H1 (cell line): Measurements from ENCODE around the gene TRAPPC2L.

ENCODE experiments used
- BRCA1 ChIP-seq: IDR thresholded peaks from 2 replicates; pipeline ENCODE4 v1.6.1; 2012; ENCODE audit warnings: low read depth, low read length, improper control_type of control experiment
- CREB1 ChIP-seq: IDR thresholded peaks from 2 replicates; pipeline ENCODE4 v1.6.1; 2012; ENCODE audit warnings: inconsistent platforms
- NRF1 ChIP-seq: IDR thresholded peaks from 2 replicates; pipeline ENCODE4 v1.6.1; 2011; ENCODE audit warnings: mild to moderate bottlenecking, low read depth, low read length, improper control_type of control experiment
- RXRA ChIP-seq: IDR thresholded peaks from 2 replicates; pipeline ENCODE4 v1.6.1; 2011; ENCODE audit warnings: low read depth, mild to moderate bottlenecking, low read length, moderate library complexity; ENCODE audit not compliant: insufficient read depth
- TF ChIP-seq, protein P1 (sequence below): IDR thresholded peaks from 2 replicates; pipeline ENCODE4 v1.6.1; 2012; ENCODE audit warnings: inconsistent platforms
- TF ChIP-seq, protein P2 (sequence below), 3 experiments: IDR thresholded peaks; 1 replicate in 2 of 3; 2 replicates in 1 of 3; pipeline versions ENCODE4 v1.5.1 to v1.6.1; 2011; ENCODE audit warnings: low read length in 3 of 3, mild to moderate bottlenecking in 3 of 3, inconsistent platforms in 2 of 3, low read depth in 1 of 3, moderate library complexity in 1 of 3; ENCODE audit not compliant: insufficient read depth in 1 of 3; ENCODE audit errors: control extremely low read depth in 1 of 3

DNA sequence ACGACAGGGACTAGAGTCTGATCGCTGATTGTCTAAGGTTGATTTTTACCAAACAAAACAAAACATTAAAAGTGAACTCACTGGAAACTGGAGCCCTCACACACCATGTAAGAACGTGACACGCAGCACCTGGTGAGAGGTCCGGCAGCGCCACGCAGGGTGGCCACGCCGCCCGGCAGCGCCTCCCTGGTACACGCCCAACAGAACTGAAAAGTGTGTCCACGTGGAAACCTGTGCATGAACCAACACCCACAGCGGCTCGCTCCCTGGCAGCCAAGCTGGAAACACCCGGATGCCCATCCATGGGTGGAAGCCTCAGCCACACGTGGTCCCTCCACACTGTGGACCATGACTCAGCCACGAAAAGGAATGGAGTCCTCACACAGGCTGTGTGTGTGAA, 9.3 kb upstream of the TRAPPC2L start:
- TF ChIP-seq, protein P1, sequence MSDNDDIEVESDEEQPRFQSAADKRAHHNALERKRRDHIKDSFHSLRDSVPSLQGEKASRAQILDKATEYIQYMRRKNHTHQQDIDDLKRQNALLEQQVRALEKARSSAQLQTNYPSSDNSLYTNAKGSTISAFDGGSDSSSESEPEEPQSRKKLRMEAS: no peak
- TF ChIP-seq NRF1: no peak
- TF ChIP-seq CREB1: no peak
- TF ChIP-seq BRCA1: no peak
- TF ChIP-seq RXRA: no peak
- TF ChIP-seq, protein P2, sequence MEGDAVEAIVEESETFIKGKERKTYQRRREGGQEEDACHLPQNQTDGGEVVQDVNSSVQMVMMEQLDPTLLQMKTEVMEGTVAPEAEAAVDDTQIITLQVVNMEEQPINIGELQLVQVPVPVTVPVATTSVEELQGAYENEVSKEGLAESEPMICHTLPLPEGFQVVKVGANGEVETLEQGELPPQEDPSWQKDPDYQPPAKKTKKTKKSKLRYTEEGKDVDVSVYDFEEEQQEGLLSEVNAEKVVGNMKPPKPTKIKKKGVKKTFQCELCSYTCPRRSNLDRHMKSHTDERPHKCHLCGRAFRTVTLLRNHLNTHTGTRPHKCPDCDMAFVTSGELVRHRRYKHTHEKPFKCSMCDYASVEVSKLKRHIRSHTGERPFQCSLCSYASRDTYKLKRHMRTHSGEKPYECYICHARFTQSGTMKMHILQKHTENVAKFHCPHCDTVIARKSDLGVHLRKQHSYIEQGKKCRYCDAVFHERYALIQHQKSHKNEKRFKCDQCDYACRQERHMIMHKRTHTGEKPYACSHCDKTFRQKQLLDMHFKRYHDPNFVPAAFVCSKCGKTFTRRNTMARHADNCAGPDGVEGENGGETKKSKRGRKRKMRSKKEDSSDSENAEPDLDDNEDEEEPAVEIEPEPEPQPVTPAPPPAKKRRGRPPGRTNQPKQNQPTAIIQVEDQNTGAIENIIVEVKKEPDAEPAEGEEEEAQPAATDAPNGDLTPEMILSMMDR (IDR thresholded peaks at IDR 0.05; ENCODE audit: control extremely low read depth in 1 of 3, insufficient read depth in 1 of 3, low read depth in 1 of 3, low read length in 3 of 3): no peak
